Mesothelial cell of epicardium (in vitro differentiated cells): ENCODE results near the gene CALML4. TPM values are rescaled to one million over a fixed set of nuclear protein-coding genes. Genes with fewer than 3 reads are reported as not detected.
"Not testable (repeated sequence)": the region's sequence is repeated elsewhere in the genome, so short reads cannot be mapped to it uniquely, and the experiment has no call there.

ENCODE experiments used
- DNase-seq, 2 experiments: peaks; one replicate each; pipeline ENCODE4 v3.0.0; 2021; ENCODE audit warnings: low spot score in 2 of 2; ENCODE audit not compliant: unreplicated experiment in 2 of 2
- H3K27ac Mint-ChIP-seq: 2 replicates; pipeline ENCODE4 v1.8.0; 2021; ENCODE audit warnings: mixed read lengths
- H3K27me3 Mint-ChIP-seq: 2 replicates; pipeline ENCODE4 v1.8.0; 2021; ENCODE audit warnings: low read depth, mixed read lengths
- H3K36me3 Mint-ChIP-seq: 2 replicates; pipeline ENCODE4 v1.8.0; 2021; ENCODE audit warnings: mixed read lengths
- H3K4me1 Mint-ChIP-seq: 2 replicates; pipeline ENCODE4 v1.8.0; 2021; ENCODE audit warnings: mixed read lengths
- H3K4me3 Mint-ChIP-seq: 2 replicates; pipeline ENCODE4 v1.8.0; 2021; ENCODE audit warnings: mild to moderate bottlenecking, moderate library complexity, mixed read lengths
- H3K9me3 Mint-ChIP-seq: 2 replicates; pipeline ENCODE4 v1.8.0; 2021; ENCODE audit warnings: mixed read lengths
- total RNA-seq: library from RNA; stranded (reverse); gene quantifications from 3 replicates; pipeline ENCODE4 v1.2.1, GENCODE V29; 2021
- TF ChIP-seq, protein P1 (sequence below): fragments of 200-600 bp; sonication (generic); IDR thresholded peaks from one replicate; pipeline ENCODE4 v1.5.0; 2021; ENCODE audit warnings: antibody characterized with exemption; ENCODE audit not compliant: unreplicated experiment

Gene CALML4
- total RNA-seq, 1 donor from 2014 or later, result 8.4 TPM

GRCh38 chr15:68206711-68207151 lies 1.6 kb upstream of the CALML4 start:
- Mint-ChIP-seq H3K4me3 (no peak overlapping the region), H3K4me1 (peaks cover 15% of the 10 kb centered on the region), H3K27ac (no peak overlapping the region), H3K36me3 (peaks cover 1% of the 10 kb centered on the region), H3K27me3 (no peaks in the 10 kb centered on the region), H3K9me3 (no peaks in the 10 kb centered on the region)
- no peak for DNase-seq
- TF ChIP-seq, protein P1, sequence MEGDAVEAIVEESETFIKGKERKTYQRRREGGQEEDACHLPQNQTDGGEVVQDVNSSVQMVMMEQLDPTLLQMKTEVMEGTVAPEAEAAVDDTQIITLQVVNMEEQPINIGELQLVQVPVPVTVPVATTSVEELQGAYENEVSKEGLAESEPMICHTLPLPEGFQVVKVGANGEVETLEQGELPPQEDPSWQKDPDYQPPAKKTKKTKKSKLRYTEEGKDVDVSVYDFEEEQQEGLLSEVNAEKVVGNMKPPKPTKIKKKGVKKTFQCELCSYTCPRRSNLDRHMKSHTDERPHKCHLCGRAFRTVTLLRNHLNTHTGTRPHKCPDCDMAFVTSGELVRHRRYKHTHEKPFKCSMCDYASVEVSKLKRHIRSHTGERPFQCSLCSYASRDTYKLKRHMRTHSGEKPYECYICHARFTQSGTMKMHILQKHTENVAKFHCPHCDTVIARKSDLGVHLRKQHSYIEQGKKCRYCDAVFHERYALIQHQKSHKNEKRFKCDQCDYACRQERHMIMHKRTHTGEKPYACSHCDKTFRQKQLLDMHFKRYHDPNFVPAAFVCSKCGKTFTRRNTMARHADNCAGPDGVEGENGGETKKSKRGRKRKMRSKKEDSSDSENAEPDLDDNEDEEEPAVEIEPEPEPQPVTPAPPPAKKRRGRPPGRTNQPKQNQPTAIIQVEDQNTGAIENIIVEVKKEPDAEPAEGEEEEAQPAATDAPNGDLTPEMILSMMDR, result no peak

DNA sequence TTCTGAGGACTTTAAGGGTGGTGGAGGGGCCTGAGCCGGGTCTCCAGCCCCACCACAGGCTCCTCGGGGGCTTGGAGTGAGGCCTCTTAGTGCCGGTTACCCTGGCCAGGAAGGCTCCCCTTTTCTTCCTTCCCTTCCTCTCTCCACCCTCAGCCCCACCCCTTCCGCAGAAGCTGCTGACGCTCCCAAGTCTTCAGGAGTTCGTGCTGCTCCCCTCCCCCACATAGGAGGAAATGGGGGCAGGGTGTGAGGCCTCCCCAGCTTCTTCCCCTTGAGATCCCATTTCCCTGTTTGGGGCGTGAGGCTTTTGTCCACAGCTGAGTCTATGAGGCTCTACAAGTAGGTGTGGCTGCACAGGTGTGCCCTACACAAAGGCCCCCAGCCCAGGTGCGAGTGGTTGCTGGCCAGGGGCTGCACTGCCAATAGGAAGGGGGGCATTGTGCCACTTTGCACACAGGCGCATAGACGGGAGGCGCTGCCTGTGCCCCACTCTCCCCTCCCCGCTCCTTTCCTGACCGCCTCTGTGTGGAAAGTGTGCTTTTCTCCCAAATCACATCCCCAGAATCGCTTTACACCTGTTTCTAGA lies 915 bp upstream of the CALML4 start:
- no peak overlapping the region for H3K27ac Mint-ChIP-seq
- H3K27me3 Mint-ChIP-seq, result no peaks in the 10 kb centered on the region
- TF ChIP-seq, protein P1, result no peak
- peaks cover under 1% of the 10 kb centered on the region for H3K36me3 Mint-ChIP-seq
- DNase-seq, result no peak
- peaks cover 19% of the 10 kb centered on the region for H3K4me1 Mint-ChIP-seq
- no peaks in the 10 kb centered on the region for H3K9me3 Mint-ChIP-seq
- no peak overlapping the region for H3K4me3 Mint-ChIP-seq

- no peak for DNase-seq
- Mint-ChIP-seq H3K36me3 (no peaks in the 10 kb centered on the region), H3K27me3 (no peaks in the 10 kb centered on the region), H3K9me3 (no peaks in the 10 kb centered on the region), H3K27ac (no peak overlapping the region), H3K4me1 (peaks cover 23% of the 10 kb centered on the region), H3K4me3 (no peak overlapping the region)
- TF ChIP-seq, protein P1, result no peak
Observed at GRCh38 chr15:68205558-68205944, 419 bp upstream of the CALML4 start.

DNA sequence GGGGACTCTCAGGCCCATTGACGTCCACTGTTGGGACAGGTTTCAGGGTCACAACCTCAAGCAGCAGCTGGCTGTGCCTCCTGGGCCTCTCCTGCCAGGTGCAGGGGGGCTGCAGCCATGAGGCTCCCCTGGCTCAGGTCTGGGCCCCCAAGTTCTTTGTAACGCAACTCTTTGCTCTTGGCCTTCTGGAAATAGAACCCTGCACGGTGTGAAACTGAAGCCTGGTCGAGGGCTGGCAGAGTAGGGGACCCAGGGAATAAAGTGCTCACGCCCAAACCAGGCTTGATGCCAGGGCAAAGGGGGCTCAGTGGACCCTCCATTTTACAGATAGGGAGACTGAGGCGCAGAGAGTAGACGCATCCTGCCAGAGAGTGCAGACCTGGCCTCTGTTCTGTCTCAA lies 771 bp downstream of the CALML4 start:
- no peak for DNase-seq
- TF ChIP-seq, protein P1, result no peak
- H3K4me3 Mint-ChIP-seq, result no peak overlapping the region

GRCh38 chr15:68203956-68204355 lies 1.2 kb downstream of the CALML4 start:
- Mint-ChIP-seq H3K4me1 (peaks cover 31% of the 10 kb centered on the region), H3K36me3 (no peaks in the 10 kb centered on the region), H3K27ac (no peak overlapping the region), H3K4me3 (no peak overlapping the region), H3K27me3 (no peaks in the 10 kb centered on the region), H3K9me3 (no peaks in the 10 kb centered on the region)
- TF ChIP-seq, protein P1, result no peak
- no peak for DNase-seq

More for the DNA sequence above, 771 bp downstream of the CALML4 start:
- H3K27ac Mint-ChIP-seq, result no peak overlapping the region
- no peaks in the 10 kb centered on the region for H3K36me3 Mint-ChIP-seq
- H3K9me3 Mint-ChIP-seq, result no peaks in the 10 kb centered on the region
- H3K27me3 Mint-ChIP-seq, result no peaks in the 10 kb centered on the region
- peaks cover 31% of the 10 kb centered on the region for H3K4me1 Mint-ChIP-seq

- Mint-ChIP-seq H3K4me1 (peaks cover 31% of the 10 kb centered on the region), H3K4me3 (no peak overlapping the region), H3K27ac (no peak overlapping the region), H3K9me3 (no peaks in the 10 kb centered on the region), H3K27me3 (no peaks in the 10 kb centered on the region), H3K36me3 (no peaks in the 10 kb centered on the region)
- DNase-seq, result no peak
- TF ChIP-seq, protein P1, result no peak
Observed at GRCh38 chr15:68203486-68203885, 1.6 kb downstream of the CALML4 start.

DNA sequence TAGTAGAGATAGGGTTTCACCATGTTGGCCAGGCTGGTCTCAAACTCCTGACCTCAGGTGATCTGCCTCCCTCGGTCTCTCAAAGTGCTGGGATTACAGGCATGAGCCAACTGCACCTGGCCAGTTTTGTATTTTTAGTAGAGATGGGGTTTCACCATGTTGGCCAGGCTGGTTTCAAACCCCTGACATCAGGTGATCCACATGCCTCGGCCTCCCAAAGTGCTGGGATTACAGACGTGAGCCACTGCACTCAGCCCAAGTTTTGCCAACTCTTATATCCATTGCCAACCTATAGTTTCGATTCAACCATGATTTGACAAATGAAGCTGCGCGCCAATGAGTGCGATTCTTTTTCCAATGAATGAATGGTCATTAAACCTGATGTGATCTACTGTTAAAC lies 2.1 kb downstream of the CALML4 start:
- DNase-seq, H3K36me3 Mint-ChIP-seq, H3K27me3 Mint-ChIP-seq, H3K9me3 Mint-ChIP-seq, H3K27ac Mint-ChIP-seq, H3K4me3 Mint-ChIP-seq: not testable (repeated sequence)
- H3K4me1 Mint-ChIP-seq, result peaks cover 31% of the 10 kb centered on the region
